GM08714 (cell line): ENCODE results near the gene KRTAP9-7.

Source experiments
- H3K4me3 ChIP-seq: fragments of 200-500 bp; sonication (Bioruptor generic); 2 replicates; pipeline ENCODE4 v1.5.1; 2014; ENCODE audit warnings: mild to moderate bottlenecking, low read length, inconsistent platforms
- ZNF274 ChIP-seq: IDR thresholded peaks from 2 replicates; pipeline ENCODE4 v1.6.1; 2012; ENCODE audit warnings: mild to moderate bottlenecking, low read depth, low read length

KRTAP9-7 gene

GRCh38 chr17:41301916-41302901 lies 26.7 kb downstream of the KRTAP9-7 start, which contains the start of gene KRTAP29-1:
Gene KRTAP29-1, minus strand, starts transcription at chr17:41302851. Its CDS starts 0 bp downstream, at chr17:41302851.
- TF ChIP-seq ZNF274: no peak
- H3K4me3 ChIP-seq: no peak within 1 kb of the TSS

- TF ChIP-seq ZNF274: no peak
Measured at GRCh38 chr17:41302981-41303380, 27.5 kb downstream of the KRTAP9-7 start.

GRCh38 chr17:41304091-41304490 lies 28.6 kb downstream of the KRTAP9-7 start:
- no peak for TF ChIP-seq ZNF274
- no peak overlapping the region for H3K4me3 ChIP-seq

More at GRCh38 chr17:41302981-41303380, 27.5 kb downstream of the KRTAP9-7 start:
- H3K4me3 ChIP-seq: no peak overlapping the region

GRCh38 chr17:41307647-41308046 lies 32.1 kb downstream of the KRTAP9-7 start:
- no peak for TF ChIP-seq ZNF274
- no peak overlapping the region for H3K4me3 ChIP-seq

GRCh38 chr17:41308251-41308917 lies 32.9 kb downstream of the KRTAP9-7 start:
- TF ChIP-seq ZNF274: no peak
- no peak overlapping the region for H3K4me3 ChIP-seq

GRCh38 chr17:41308918-41309359 lies 33.4 kb downstream of the KRTAP9-7 start, which contains the start of gene KRTAP16-1:
Gene KRTAP16-1, minus strand, starts transcription at chr17:41309309. Its CDS starts 56 bp downstream, at chr17:41309253.
- no peak within 1 kb of the TSS for H3K4me3 ChIP-seq
- no peak for TF ChIP-seq ZNF274

GRCh38 chr17:41311111-41311510 lies 35.6 kb downstream of the KRTAP9-7 start:
- TF ChIP-seq ZNF274: no peak
- H3K4me3 ChIP-seq: no peak overlapping the region

- no peak within 1 kb of the TSS for H3K4me3 ChIP-seq
- TF ChIP-seq ZNF274: no peak
Measured at GRCh38 chr17:41315204-41315794, 39.8 kb downstream of the KRTAP9-7 start, which contains the start of gene KRTAP17-1. Gene KRTAP17-1, minus strand, starts transcription at chr17:41315710. Its CDS starts 60 bp downstream, at chr17:41315650.

GRCh38 chr17:41315814-41316445 lies 40.4 kb downstream of the KRTAP9-7 start:
- no peak for TF ChIP-seq ZNF274
- no peak overlapping the region for H3K4me3 ChIP-seq

GRCh38 chr17:41318231-41318630 lies 42.7 kb downstream of the KRTAP9-7 start:
- no peak for TF ChIP-seq ZNF274
- H3K4me3 ChIP-seq: no peak overlapping the region

- TF ChIP-seq ZNF274: no peak
Measured at GRCh38 chr17:41322094-41322902, 46.8 kb downstream of the KRTAP9-7 start.

GRCh38 chr17:41322903-41323895 lies 47.7 kb downstream of the KRTAP9-7 start:
- H3K4me3 ChIP-seq: no peak overlapping the region
- TF ChIP-seq ZNF274: no peak

More at GRCh38 chr17:41322094-41322902, 46.8 kb downstream of the KRTAP9-7 start:
- no peak overlapping the region for H3K4me3 ChIP-seq
